GM18519 (cell line): ENCODE measurements around the gene CALN1.
"Not testable (repeated sequence)": the region's sequence is repeated elsewhere in the genome, so short reads cannot be mapped to it uniquely, and the experiment has no call there.

Source experiments
- ATAC-seq: cut with Tn5 transposase; IDR thresholded peaks from one replicate; pipeline ENCODE4 v1.9.1; 2021; ENCODE audit warnings: mild to moderate bottlenecking, moderate library complexity; ENCODE audit not compliant: unreplicated experiment, low FRiP score

CALN1 gene

GRCh38 chr7:72409638-72410015, 2.5 kb downstream of the CALN1 start:
- ATAC-seq = no peak

GRCh38 chr7:72408966-72409637, 3.0 kb downstream of the CALN1 start:
- no peak for ATAC-seq

GRCh38 chr7:72406820-72407403, 5.2 kb downstream of the CALN1 start:
- no peak for ATAC-seq

- ATAC-seq = no peak
These were observed 6.3 kb downstream of the CALN1 start for GRCh38 chr7:72405871-72406270.

GRCh38 chr7:72405418-72405817, 6.7 kb downstream of the CALN1 start:
- no peak for ATAC-seq

- no peak for ATAC-seq
These were observed 7.4 kb downstream of the CALN1 start for GRCh38 chr7:72404743-72405142.

- ATAC-seq = no peak
These were observed 8.6 kb downstream of the CALN1 start for GRCh38 chr7:72403458-72404076.

- no peak for ATAC-seq
These were observed 18.1 kb downstream of the CALN1 start for GRCh38 chr7:72394016-72394415.

GRCh38 chr7:72391821-72392377, 20.2 kb downstream of the CALN1 start:
- no peak for ATAC-seq

GRCh38 chr7:72386118-72386517, 26.0 kb downstream of the CALN1 start:
- no peak for ATAC-seq

GRCh38 chr7:72362246-72362645, 49.9 kb downstream of the CALN1 start:
- no peak for ATAC-seq

- ATAC-seq = no peak
These were observed 66.9 kb downstream of the CALN1 start for GRCh38 chr7:72345208-72345727.

- no peak for ATAC-seq
These were observed 68.1 kb downstream of the CALN1 start for GRCh38 chr7:72343991-72344390.

- ATAC-seq = not testable (repeated sequence)
These were observed 68.8 kb downstream of the CALN1 start for GRCh38 chr7:72343354-72343753.

GRCh38 chr7:72337390-72338167, 74.6 kb downstream of the CALN1 start:
- ATAC-seq = no peak

- no peak for ATAC-seq
These were observed 75.3 kb downstream of the CALN1 start for GRCh38 chr7:72336632-72337389.

- ATAC-seq = no peak
These were observed 75.8 kb downstream of the CALN1 start for GRCh38 chr7:72336382-72336631.

GRCh38 chr7:72335561-72336381, 76.4 kb downstream of the CALN1 start:
- no peak for ATAC-seq

GRCh38 chr7:72334698-72335097, 77.4 kb downstream of the CALN1 start:
- ATAC-seq = no peak
